Measurements from ENCODE around the gene BTBD1.

The BTBD1 gene

GRCh38 chr15:82985688-82986441 is 81.2 kb downstream of the BTBD1 start, which contains the start of gene RAMAC:
Gene RAMAC (plus strand): TSS chr15:82986210. CDS start chr15:82989019, 2,809 bp downstream.
- peak; percentile 84 for DNase-seq

GRCh38 chr15:82980981-82981380 is 86.1 kb downstream of the BTBD1 start:
- no peak for DNase-seq

- no peak for DNase-seq
Measured at GRCh38 chr15:82979726-82980125, 87.3 kb downstream of the BTBD1 start.

GRCh38 chr15:82978438-82978837 is 88.6 kb downstream of the BTBD1 start:
- no peak for DNase-seq

- DNase-seq: no peak
Measured at GRCh38 chr15:82977076-82977475, 90.0 kb downstream of the BTBD1 start.

GRCh38 chr15:82972990-82973389 is 94.1 kb downstream of the BTBD1 start:
- DNase-seq: no peak

- DNase-seq: no peak
Measured at GRCh38 chr15:82971218-82971984, 95.7 kb downstream of the BTBD1 start.

GRCh38 chr15:82970696-82971095 is 96.4 kb downstream of the BTBD1 start:
- DNase-seq: no peak

GRCh38 chr15:82970078-82970686 is 96.9 kb downstream of the BTBD1 start:
- no peak for DNase-seq

GRCh38 chr15:82969353-82969752 is 97.7 kb downstream of the BTBD1 start:
- DNase-seq: no peak

GRCh38 chr15:82968066-82968465 is 99.0 kb downstream of the BTBD1 start:
- DNase-seq: no peak

- DNase-seq: no peak
Measured at GRCh38 chr15:82966671-82967071, 100.4 kb downstream of the BTBD1 start.

All from DMS79 treated with DMSO at 0.1 percent for 48 hours (cell line).